Mesenchymal stem cell (in vitro differentiated cells and primary cell): ENCODE data around the gene P2RX3.

Experiments used
- DNase-seq: peaks from one replicate; pipeline ENCODE4 v3.0.0-alpha.2; 2013
- H2AFZ ChIP-seq: one replicate; pipeline ENCODE4 v1.6.1; 2013; ENCODE audit warnings: low read depth, mild to moderate bottlenecking, control low read depth, inconsistent platforms, low read length, moderate library complexity
- H2AK5ac ChIP-seq: 2 replicates; pipeline ENCODE4 v1.6.1; 2013; ENCODE audit warnings: low read length, moderate library complexity, mild to moderate bottlenecking, inconsistent platforms; ENCODE audit not compliant: severe bottlenecking
- H2BK120ac ChIP-seq: one replicate; pipeline ENCODE4 v1.6.1; 2013; ENCODE audit warnings: low read depth, mild to moderate bottlenecking, inconsistent platforms, low read length, moderate library complexity
- H2BK12ac ChIP-seq, 2 experiments: one replicate each; pipeline ENCODE4 v1.6.1; 2013; ENCODE audit warnings: inconsistent platforms in 2 of 2, low read length in 2 of 2, mild to moderate bottlenecking in 2 of 2, moderate library complexity in 2 of 2, control low read depth in 1 of 2
- H2BK15ac ChIP-seq: one replicate; pipeline ENCODE4 v1.6.1; 2013; ENCODE audit warnings: mild to moderate bottlenecking, low read depth, inconsistent platforms; ENCODE audit not compliant: poor library complexity, severe bottlenecking
- H2BK5ac ChIP-seq: 2 replicates; pipeline ENCODE4 v1.6.1; 2013; ENCODE audit warnings: low read depth, mild to moderate bottlenecking, low read length, control low read depth, inconsistent platforms; ENCODE audit not compliant: poor library complexity, severe bottlenecking
- H3K14ac ChIP-seq, 2 experiments: one replicate each; pipeline ENCODE4 v1.6.1; 2013; ENCODE audit warnings: inconsistent platforms in 2 of 2, low read length in 2 of 2, control low read depth in 1 of 2, mild to moderate bottlenecking in 1 of 2, moderate library complexity in 1 of 2
- H3K18ac ChIP-seq, 2 experiments: one replicate each; pipeline ENCODE4 v1.6.1; 2013; ENCODE audit warnings: inconsistent platforms in 2 of 2, low read length in 2 of 2, control low read depth in 1 of 2, low read depth in 1 of 2, mild to moderate bottlenecking in 1 of 2
- H3K23ac ChIP-seq, 2 experiments: one replicate each; pipeline ENCODE4 v1.6.1; 2013; ENCODE audit warnings: inconsistent platforms in 2 of 2, low read length in 2 of 2, mild to moderate bottlenecking in 2 of 2, moderate library complexity in 2 of 2, control low read depth in 1 of 2
- H3K27ac ChIP-seq: 2 replicates; pipeline ENCODE4 v1.5.1; 2013; ENCODE audit warnings: mild to moderate bottlenecking, moderate library complexity, low read length, control low read depth, inconsistent platforms; ENCODE audit not compliant: poor library complexity, severe bottlenecking
- H3K27me3 ChIP-seq, 2 experiments: 2 replicates each; pipeline versions ENCODE4 v1.6.1 to v1.7.0; 2013; ENCODE audit warnings: low read length in 2 of 2, mild to moderate bottlenecking in 2 of 2, moderate library complexity in 2 of 2, control low read depth in 1 of 2, inconsistent platforms in 1 of 2; ENCODE audit not compliant: control insufficient read depth in 1 of 2, insufficient read depth in 1 of 2
- H3K36me3 ChIP-seq, 2 experiments: 2 replicates each; pipeline versions ENCODE4 v1.6.1 to v1.7.0; 2013; ENCODE audit warnings: low read length in 2 of 2, control low read depth in 1 of 2, inconsistent platforms in 1 of 2, low read depth in 1 of 2, mild to moderate bottlenecking in 1 of 2; ENCODE audit not compliant: insufficient read depth in 2 of 2, control insufficient read depth in 1 of 2
- H3K4ac ChIP-seq, 2 experiments: one replicate each; pipeline ENCODE4 v1.6.1; 2013; ENCODE audit warnings: inconsistent platforms in 2 of 2, low read length in 2 of 2, mild to moderate bottlenecking in 2 of 2, moderate library complexity in 2 of 2, control low read depth in 1 of 2, low read depth in 1 of 2
- H3K4me1 ChIP-seq: 2 replicates; pipeline ENCODE4 v1.6.1; 2013; ENCODE audit warnings: low read depth, low read length, control low read depth; ENCODE audit not compliant: control insufficient read depth, insufficient read depth
- H3K4me2 ChIP-seq: 2 replicates; pipeline ENCODE4 v1.6.1; 2013; ENCODE audit warnings: low read length, mild to moderate bottlenecking, inconsistent platforms; ENCODE audit not compliant: poor library complexity, severe bottlenecking
- H3K4me3 ChIP-seq, 2 experiments: 2 replicates each; pipeline versions ENCODE4 v1.5.1 to v1.7.0; 2013; ENCODE audit warnings: low read length in 2 of 2, mild to moderate bottlenecking in 2 of 2, control low read depth in 1 of 2, low read depth in 1 of 2; ENCODE audit not compliant: insufficient read depth in 1 of 2
- H3K79me1 ChIP-seq: replicated peaks from 2 replicates; pipeline ENCODE4 v1.6.1; 2013; ENCODE audit warnings: mild to moderate bottlenecking, control low read depth, low read length, inconsistent platforms; ENCODE audit not compliant: poor library complexity, severe bottlenecking
- H3K9ac ChIP-seq: 2 replicates; pipeline ENCODE4 v1.7.0; 2013; ENCODE audit warnings: mild to moderate bottlenecking, low read length, moderate library complexity
- H3K9me3 ChIP-seq: 2 replicates; pipeline ENCODE4 v1.7.0; 2013; ENCODE audit warnings: mild to moderate bottlenecking, low read length; ENCODE audit not compliant: control insufficient read depth
- H4K8ac ChIP-seq: one replicate; pipeline ENCODE4 v1.6.1; 2013; ENCODE audit warnings: inconsistent platforms, mild to moderate bottlenecking, low read length, moderate library complexity
- H4K91ac ChIP-seq: one replicate; pipeline ENCODE4 v1.6.1; 2013; ENCODE audit warnings: mild to moderate bottlenecking, low read length, inconsistent platforms
- WGBS: methylation state at CpG from one replicate; pipeline ENCODE4 v1.1.7; 2013; ENCODE audit warnings: mixed read lengths; 5-methylcytosine and 5-hydroxymethylcytosine counted together

P2RX3 gene

GRCh38 chr11:57378186-57378585 is 40.0 kb downstream of the P2RX3 start:
- Histone ChIP-seq H2AK5ac (no peak overlapping the region), H3K36me3 (no peaks in the 10 kb centered on the region), H3K4ac (no peak overlapping the region), H2BK5ac (no peak overlapping the region), H2BK15ac (no peak overlapping the region), H2AFZ (no peak overlapping the region), H2BK120ac (no peak overlapping the region), H3K27ac (no peak overlapping the region), H4K8ac (no peak overlapping the region), H4K91ac (no peak overlapping the region), H3K14ac (no peak overlapping the region), H2BK12ac (no peak overlapping the region), H3K9me3 (no peaks in the 10 kb centered on the region), H3K4me2 (no peak overlapping the region), H3K18ac (no peak overlapping the region), H3K27me3 (peaks cover 0 to 27% of the 10 kb centered on the region in 2 experiments), H3K79me1 (no peaks in the 10 kb centered on the region), H3K9ac (no peak overlapping the region), H3K23ac (no peak overlapping the region), H3K4me1 (no peaks in the 10 kb centered on the region), H3K4me3 (no peak overlapping the region)
- DNase-seq, result peak; percentile 37

DNA sequence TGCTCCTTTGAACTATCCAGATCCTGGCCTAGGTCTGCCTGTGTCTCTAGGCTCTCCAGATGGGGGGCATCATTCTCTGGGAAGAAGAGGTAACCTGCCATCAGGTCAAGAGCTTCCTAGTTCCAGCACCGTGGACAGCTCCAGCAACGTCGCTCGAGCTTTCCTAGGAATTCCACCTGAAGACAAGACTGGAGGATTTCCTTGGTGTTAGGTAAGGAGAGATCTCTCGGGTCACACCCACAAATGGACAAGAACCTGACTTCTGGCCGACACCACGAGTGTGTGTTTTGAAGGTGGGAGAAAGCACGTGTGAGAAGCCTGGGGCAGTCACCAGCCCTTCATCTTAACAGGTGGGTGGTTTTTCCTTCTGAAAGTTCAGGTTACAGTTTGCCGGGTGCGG is 41.6 kb downstream of the P2RX3 start:
- Histone ChIP-seq H3K14ac (no peak overlapping the region), H3K4me1 (no peaks in the 10 kb centered on the region), H3K4ac (no peak overlapping the region), H2BK5ac (no peak overlapping the region), H3K36me3 (no peaks in the 10 kb centered on the region), H3K18ac (no peak overlapping the region), H3K27me3 (peaks cover 0 to 33% of the 10 kb centered on the region in 2 experiments), H3K79me1 (no peaks in the 10 kb centered on the region), H2BK120ac (no peak overlapping the region), H3K27ac (no peak overlapping the region), H3K4me3 (no peak overlapping the region), H2BK12ac (no peak overlapping the region), H4K91ac (no peak overlapping the region), H3K9me3 (no peaks in the 10 kb centered on the region), H2AFZ (no peak overlapping the region), H2BK15ac (no peak overlapping the region), H3K4me2 (no peak overlapping the region), H3K9ac (no peak overlapping the region), H2AK5ac (no peak overlapping the region), H3K23ac (no peak overlapping the region), H4K8ac (no peak overlapping the region)
- peak; percentile 34 for DNase-seq
- 30% methylated on average over 10 of the region's 10 CpGs for WGBS

- H3K4me3 ChIP-seq, result no peak within 1 kb of the TSS
- H3K4me1 ChIP-seq, result no peaks in the 10 kb centered on the region
- H3K9me3 ChIP-seq, result no peaks in the 10 kb centered on the region
- no peak within 1 kb of the TSS for H3K9ac ChIP-seq
- no peak within 1 kb of the TSS for H2BK12ac ChIP-seq
- H3K4me2 ChIP-seq, result no peak within 1 kb of the TSS
- no peak within 1 kb of the TSS for H3K23ac ChIP-seq
- WGBS, result 66% methylated on average over 2 of the region's 2 CpGs
- H2BK15ac ChIP-seq, result no peak within 1 kb of the TSS
- H3K18ac ChIP-seq, result no peak within 1 kb of the TSS
- H2BK120ac ChIP-seq, result no peak within 1 kb of the TSS
- H3K79me1 ChIP-seq, result no peaks in the 10 kb centered on the region
- no peak within 1 kb of the TSS for H4K91ac ChIP-seq
- H3K27me3 ChIP-seq, result peaks cover 0 to 40% of the 10 kb centered on the region in 2 experiments
- H3K14ac ChIP-seq, result no peak within 1 kb of the TSS
- H2AFZ ChIP-seq, result no peak within 1 kb of the TSS
- H3K27ac ChIP-seq, result no peak within 1 kb of the TSS
- no peak within 1 kb of the TSS for H4K8ac ChIP-seq
- no peak within 1 kb of the TSS for H2BK5ac ChIP-seq
- H3K4ac ChIP-seq, result no peak within 1 kb of the TSS
- H2AK5ac ChIP-seq, result no peak within 1 kb of the TSS
- H3K36me3 ChIP-seq, result no peaks in the 10 kb centered on the region
- DNase-seq, result no peak
These were observed 42.8 kb downstream of the P2RX3 start, which contains the start of gene PRG3 for GRCh38 chr11:57380975-57381374. Gene PRG3, minus strand, starts transcription at chr11:57381150. Its CDS starts 442 bp downstream, at chr11:57380708.

DNA sequence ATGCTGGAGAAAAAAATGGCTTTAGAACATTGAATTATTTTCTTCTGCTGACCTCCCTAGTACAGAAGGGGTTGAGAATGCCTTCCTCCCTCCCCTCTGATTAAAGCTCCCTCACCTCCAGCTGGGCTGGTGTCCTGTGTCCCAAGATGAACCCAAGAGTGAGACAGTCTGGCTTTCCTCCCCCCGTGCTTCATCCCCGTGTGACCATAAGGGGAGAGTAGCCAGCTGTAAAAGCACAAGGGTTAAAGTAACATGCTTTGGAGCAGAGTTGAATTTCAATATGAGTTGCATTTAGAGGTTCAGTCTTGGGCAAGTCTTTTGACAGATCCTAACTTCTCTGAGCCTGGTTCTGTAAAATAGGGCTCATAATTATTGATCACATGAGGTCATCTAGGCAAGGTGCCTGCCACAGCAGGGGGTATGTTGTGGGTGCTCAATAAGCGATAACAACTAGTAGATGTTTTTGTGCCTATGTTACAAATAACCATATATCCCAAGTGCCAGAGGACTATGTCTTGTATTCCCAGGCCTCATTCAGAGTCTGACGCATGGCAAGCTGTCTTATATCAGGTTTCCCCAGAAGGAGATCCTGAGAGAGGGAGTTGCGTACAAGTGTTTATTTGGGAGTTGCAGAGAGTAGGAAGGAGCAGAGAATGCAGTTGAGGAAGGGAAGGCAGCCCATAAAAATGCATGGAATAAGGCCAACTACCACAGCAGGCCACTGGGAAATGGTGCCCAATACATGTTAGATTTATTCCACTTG is 48.2 kb downstream of the P2RX3 start:
- no peak overlapping the region for H3K14ac ChIP-seq
- no peak overlapping the region for H4K91ac ChIP-seq
- H2BK15ac ChIP-seq, result no peak overlapping the region
- no peak overlapping the region for H4K8ac ChIP-seq
- H2BK5ac ChIP-seq, result no peak overlapping the region
- H3K4me2 ChIP-seq, result no peak overlapping the region
- no peak overlapping the region for H3K27ac ChIP-seq
- 77% methylated on average over 4 of the region's 5 CpGs for WGBS
- no peaks in the 10 kb centered on the region for H3K36me3 ChIP-seq
- peaks cover 0 to 60% of the 10 kb centered on the region in 2 experiments for H3K27me3 ChIP-seq
- H3K23ac ChIP-seq, result no peak overlapping the region
- no peak overlapping the region for H2AFZ ChIP-seq
- no peaks in the 10 kb centered on the region for H3K9me3 ChIP-seq
- no peaks in the 10 kb centered on the region for H3K4me1 ChIP-seq
- no peak overlapping the region for H3K9ac ChIP-seq
- no peak overlapping the region for H2BK120ac ChIP-seq
- no peak overlapping the region for H3K18ac ChIP-seq
- no peak overlapping the region for H2AK5ac ChIP-seq
- no peak overlapping the region for H3K4me3 ChIP-seq
- H3K79me1 ChIP-seq, result no peaks in the 10 kb centered on the region
- no peak for DNase-seq
- H2BK12ac ChIP-seq, result no peak overlapping the region
- H3K4ac ChIP-seq, result no peak overlapping the region
